Choroid plexus epithelial cell (primary cell): Measurements from ENCODE around the gene OR9A2.

Experiments used
- DNase-seq: peaks from one replicate; pipeline ENCODE4 v3.0.0-alpha.2; 2010; ENCODE audit warnings: low read depth
- H3K4me3 ChIP-seq: 2 replicates; pipeline ENCODE4 v1.5.1; 2011; ENCODE audit warnings: low read depth, mild to moderate bottlenecking, control low read depth, low read length, moderate library complexity
- TF ChIP-seq, protein P1 (sequence below): conservative IDR thresholded peaks from 2 replicates; pipeline ENCODE4 v1.5.1; 2011; ENCODE audit warnings: low read depth, mild to moderate bottlenecking, control low read depth, inconsistent platforms, low read length, moderate library complexity

The OR9A2 gene

GRCh38 chr7:143027032-143027431, at the start of gene OR9A2:
TSS of gene OR9A2 (minus strand) at chr7:143027132. CDS start at chr7:143027132, 0 bp downstream.
- H3K4me3 ChIP-seq = no peak within 1 kb of the TSS
- DNase-seq = no peak
- TF ChIP-seq, protein P1, sequence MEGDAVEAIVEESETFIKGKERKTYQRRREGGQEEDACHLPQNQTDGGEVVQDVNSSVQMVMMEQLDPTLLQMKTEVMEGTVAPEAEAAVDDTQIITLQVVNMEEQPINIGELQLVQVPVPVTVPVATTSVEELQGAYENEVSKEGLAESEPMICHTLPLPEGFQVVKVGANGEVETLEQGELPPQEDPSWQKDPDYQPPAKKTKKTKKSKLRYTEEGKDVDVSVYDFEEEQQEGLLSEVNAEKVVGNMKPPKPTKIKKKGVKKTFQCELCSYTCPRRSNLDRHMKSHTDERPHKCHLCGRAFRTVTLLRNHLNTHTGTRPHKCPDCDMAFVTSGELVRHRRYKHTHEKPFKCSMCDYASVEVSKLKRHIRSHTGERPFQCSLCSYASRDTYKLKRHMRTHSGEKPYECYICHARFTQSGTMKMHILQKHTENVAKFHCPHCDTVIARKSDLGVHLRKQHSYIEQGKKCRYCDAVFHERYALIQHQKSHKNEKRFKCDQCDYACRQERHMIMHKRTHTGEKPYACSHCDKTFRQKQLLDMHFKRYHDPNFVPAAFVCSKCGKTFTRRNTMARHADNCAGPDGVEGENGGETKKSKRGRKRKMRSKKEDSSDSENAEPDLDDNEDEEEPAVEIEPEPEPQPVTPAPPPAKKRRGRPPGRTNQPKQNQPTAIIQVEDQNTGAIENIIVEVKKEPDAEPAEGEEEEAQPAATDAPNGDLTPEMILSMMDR = no peak

DNA sequence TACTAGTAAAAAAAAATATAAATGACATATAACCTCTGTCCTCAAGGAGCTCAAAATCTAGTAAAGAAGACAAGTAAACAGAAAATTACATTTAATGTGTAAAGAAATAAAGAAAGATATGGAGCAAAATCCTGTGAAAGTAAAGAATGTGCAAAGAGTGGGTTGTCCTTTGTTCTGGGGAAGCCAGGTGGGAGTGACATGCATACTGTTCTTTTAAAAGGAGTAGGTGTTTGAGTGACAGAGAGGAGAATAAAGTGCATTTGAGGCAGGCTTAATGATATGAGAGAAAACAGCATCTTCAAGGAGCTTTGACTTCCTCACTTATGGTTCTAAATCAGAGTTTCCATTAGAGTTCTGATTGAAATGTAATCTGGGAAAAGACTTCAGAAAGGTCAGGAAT, 47.2 kb upstream of the OR9A2 start:
- TF ChIP-seq, protein P1 = no peak
- DNase-seq = no peak
- no peak overlapping the region for H3K4me3 ChIP-seq

- TF ChIP-seq, protein P1 = no peak
- no peak overlapping the region for H3K4me3 ChIP-seq
- DNase-seq = no peak
These were observed 46.6 kb upstream of the OR9A2 start for GRCh38 chr7:143073556-143073955.

DNA sequence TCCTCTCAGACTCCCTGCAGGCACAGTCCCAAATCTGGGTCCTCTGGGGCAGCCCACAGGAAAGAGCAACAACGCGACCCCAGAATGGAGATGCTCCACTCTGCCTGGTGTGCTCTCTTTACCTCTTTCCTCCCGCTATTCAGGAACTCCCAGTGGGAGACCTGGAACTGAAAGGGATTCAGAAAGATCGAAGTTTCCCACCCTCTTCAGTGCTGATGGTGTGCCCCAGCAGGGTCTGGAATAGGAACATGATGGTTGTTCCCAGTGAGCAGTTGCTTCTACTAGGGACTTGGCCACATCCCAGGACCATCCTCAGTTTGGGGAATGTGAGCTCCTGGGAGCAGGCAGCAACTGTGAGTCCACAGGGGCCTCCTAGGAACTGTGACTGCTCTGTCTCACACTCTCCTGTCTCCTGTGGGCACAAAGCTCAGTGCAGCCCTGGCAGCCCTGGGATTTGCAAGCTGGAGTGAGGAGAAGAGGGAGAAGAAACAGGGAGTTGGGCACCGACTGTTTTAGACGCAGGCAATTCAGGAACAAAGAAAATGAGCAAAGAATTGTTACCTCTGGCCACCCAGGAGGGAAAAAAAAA, 43.1 kb upstream of the OR9A2 start:
- H3K4me3 ChIP-seq = no peak overlapping the region
- DNase-seq = no peak
- TF ChIP-seq, protein P1 = no peak

DNA sequence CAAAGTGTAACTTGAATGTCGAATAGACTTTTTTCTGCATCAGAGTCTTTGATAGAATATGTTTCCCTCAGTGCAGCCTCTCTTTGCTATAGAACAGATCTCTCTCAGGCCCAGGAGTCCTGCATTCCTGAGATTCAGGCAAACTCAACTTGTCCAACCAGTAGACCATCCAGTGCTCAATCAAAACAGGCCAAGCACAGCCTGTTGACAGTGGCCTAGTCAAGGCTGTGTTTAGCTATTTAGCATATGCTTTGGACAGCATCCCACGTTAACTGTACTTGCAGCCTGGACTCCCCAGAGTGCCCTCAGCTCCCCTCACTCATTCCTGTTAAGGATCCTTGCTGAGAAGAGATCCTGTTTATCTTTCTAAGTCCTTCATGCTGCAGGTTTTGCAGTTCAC, 41.5 kb upstream of the OR9A2 start:
- H3K4me3 ChIP-seq = no peak overlapping the region
- peak; percentile 14 for DNase-seq
- TF ChIP-seq, protein P1 = no peak

- TF ChIP-seq, protein P1 = no peak
- DNase-seq = no peak
- no peak overlapping the region for H3K4me3 ChIP-seq
These were observed 36.8 kb upstream of the OR9A2 start for GRCh38 chr7:143063741-143064140.

- TF ChIP-seq, protein P1 = no peak
- H3K4me3 ChIP-seq = no peak overlapping the region
- no peak for DNase-seq
These were observed 28.8 kb upstream of the OR9A2 start for GRCh38 chr7:143055754-143056153.
